NCI-H1417 (cell line): ENCODE data around the gene ZNF506.
"Not testable (repeated sequence)": the region's sequence is repeated elsewhere in the genome, so short reads cannot be mapped to it uniquely, and the experiment has no call there.

ENCODE experiments used
- DNase-seq, 3 experiments: peaks; one replicate each; lab custom pipeline; 2025; lab: John Stamatoyannopoulos, UW

The ZNF506 gene

GRCh38 chr19:19778666-19779065 lies 42.9 kb downstream of the ZNF506 start:
- DNase-seq: no peak

DNA sequence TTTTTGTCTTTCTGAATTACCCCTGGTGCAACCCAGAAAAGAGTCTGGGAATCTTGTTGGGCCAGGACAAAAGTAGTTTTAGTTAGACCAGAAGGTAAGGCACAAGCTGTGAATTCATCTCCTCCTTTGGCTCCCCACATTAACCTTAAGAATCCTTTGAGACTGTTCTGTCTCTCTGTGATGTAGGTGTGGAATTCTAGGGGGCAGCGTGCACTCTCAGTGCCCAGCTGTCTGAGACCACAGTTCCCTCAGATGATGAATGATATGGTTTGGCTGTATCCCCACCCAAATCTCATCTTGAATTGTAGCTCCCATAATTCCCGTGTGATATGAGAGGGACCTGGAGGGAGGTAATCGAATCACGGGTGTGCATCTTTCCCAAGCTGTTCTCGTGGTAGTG lies 43.9 kb downstream of the ZNF506 start:
- DNase-seq: no peak

DNA sequence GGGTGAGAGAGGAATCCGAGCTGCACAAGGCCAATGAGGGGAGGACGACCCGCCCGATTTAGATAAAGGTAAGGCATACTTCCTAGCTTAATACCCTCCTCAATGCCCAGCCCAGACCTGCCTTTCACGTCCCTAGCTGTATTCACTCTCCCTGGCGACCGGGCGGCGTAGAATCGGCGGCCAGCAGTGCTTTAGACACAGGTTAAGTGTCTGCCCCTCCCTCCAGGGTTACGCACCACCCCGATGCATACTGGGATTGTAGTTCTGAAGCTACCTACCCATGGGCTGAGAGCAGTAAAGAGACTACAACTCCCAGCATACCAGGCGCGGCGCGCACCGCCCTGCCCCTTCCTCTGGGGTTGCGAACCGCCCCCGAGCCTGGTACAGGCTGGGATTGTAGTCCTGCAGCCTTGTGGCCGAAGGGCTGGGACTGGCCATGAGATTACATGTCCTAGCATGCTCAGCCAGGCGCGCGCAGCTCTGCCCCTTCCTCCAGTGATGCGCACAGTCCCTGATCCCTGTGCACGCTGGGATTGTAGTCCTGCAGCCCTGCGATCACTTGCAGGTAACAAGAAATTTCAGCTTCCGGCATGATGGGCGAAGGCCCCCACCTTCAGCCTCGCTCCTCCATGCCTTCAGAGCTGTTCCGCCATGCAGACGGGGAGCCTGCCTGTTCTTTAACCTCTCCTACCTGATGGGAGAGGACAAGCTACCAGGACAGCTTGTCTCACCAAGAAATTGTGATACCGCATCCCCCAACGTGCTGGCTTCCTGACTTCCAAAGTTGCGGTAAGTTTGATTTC lies 45.1 kb downstream of the ZNF506 start:
- peak; percentile 89 to 99 (median 97) for DNase-seq

DNA sequence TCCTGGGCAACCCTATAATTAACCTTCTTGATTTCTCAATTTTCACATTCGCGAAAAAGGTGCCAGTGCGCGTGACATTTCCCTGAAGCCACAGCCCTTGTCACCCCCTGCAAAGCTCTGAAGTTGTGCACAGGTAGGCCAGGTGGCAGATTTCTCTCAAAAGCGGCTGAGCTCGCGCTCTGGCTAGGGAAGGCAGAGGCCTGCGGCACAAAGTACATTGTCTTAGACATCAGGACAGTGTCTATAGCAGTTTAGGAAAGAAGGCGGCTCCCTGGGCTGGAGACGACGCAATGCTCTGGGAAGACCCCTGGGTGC lies 45.7 kb downstream of the ZNF506 start:
- peak in 2 of 3 experiments; percentile 78 to 89 for DNase-seq

DNA sequence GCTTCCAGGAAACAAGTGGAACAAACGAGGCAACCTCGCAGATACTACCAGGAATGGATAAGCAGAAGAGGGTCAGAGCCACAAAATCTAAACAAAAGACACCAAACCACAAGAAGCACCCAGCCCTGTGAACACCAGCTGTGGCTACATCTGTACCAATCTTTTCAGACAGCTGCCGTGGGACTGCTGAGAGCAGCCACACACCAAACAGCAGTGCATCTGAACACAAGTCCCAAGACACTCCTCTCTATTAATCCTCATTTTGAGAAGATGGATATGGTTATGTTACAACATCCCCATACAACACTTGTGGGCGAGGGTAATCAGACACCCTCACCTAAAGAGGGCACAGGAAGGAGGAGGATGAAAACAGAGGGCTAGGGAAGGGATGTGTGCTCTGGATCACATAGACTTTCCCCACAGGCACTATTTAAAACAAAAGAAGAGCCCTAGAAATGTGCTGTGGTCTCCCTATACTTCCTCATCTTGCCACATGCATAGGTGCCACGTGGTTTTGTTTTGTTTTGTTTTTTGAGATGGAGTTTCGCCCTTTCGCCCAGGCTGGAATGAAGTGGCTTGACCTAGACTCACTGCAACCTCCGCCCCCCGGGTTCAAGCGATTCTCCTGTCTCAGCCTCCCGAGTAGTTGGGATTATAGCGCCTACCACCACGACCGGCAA lies 47.1 kb downstream of the ZNF506 start:
- no peak for DNase-seq

GRCh38 chr19:19771963-19772362 lies 49.6 kb downstream of the ZNF506 start:
- DNase-seq: not testable (repeated sequence)

DNA sequence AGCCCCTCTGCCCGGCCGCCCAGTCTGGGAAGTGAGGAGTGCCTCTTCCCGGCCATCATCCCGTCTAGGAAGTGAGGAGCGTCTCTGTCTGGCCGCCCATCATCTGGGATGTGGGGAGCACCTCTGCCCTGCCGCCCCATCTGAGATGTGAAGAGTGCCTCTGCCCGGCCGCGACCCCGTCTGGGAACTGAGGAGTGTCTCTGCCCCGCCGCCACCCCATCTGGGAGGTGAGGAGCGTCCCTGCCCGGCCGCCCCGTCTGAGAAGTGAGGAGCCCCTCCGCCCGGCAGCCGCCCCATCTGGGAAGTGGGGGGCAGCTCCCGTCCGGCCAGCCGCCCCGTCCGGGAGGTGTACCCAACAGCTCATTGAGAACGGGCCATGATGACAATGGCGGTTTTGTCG lies 51.6 kb downstream of the ZNF506 start:
- not testable (repeated sequence) for DNase-seq

GRCh38 chr19:19758164-19758563 lies 63.4 kb downstream of the ZNF506 start:
- no peak for DNase-seq

DNA sequence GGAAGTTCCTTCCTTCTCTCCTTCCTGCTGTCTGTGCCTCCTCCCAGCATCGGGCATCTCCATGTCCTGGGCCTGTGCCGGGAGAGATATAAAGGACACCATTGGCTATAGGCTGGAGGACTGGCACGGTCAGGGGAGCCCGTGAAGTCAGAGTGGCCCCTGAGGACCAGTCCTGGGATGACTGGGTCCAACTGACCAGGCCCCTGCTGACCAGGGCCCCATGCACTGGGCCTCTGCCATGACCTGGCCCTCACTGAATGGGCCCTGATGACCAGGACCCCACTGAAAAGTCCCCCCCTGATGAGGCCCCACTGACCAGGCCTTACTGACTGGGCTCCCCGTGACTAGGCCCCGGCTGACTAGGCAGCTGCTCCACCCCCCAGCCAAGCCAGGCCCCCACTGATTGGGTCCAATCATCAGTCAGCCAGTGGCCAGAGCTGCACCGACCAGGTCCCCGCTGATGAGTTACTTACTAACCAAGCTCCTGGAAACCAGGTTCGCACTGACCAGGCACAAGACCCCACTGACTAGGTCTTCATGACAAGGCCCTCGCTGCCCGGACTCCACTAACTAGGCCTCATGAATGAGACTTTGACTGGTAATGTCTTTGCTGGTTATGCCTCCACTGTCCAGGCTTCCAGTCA lies 68.7 kb downstream of the ZNF506 start:
- DNase-seq: no peak

GRCh38 chr19:19751846-19752245 lies 69.7 kb downstream of the ZNF506 start:
- DNase-seq: no peak

GRCh38 chr19:19750842-19751790 lies 70.4 kb downstream of the ZNF506 start:
- no peak for DNase-seq

DNA sequence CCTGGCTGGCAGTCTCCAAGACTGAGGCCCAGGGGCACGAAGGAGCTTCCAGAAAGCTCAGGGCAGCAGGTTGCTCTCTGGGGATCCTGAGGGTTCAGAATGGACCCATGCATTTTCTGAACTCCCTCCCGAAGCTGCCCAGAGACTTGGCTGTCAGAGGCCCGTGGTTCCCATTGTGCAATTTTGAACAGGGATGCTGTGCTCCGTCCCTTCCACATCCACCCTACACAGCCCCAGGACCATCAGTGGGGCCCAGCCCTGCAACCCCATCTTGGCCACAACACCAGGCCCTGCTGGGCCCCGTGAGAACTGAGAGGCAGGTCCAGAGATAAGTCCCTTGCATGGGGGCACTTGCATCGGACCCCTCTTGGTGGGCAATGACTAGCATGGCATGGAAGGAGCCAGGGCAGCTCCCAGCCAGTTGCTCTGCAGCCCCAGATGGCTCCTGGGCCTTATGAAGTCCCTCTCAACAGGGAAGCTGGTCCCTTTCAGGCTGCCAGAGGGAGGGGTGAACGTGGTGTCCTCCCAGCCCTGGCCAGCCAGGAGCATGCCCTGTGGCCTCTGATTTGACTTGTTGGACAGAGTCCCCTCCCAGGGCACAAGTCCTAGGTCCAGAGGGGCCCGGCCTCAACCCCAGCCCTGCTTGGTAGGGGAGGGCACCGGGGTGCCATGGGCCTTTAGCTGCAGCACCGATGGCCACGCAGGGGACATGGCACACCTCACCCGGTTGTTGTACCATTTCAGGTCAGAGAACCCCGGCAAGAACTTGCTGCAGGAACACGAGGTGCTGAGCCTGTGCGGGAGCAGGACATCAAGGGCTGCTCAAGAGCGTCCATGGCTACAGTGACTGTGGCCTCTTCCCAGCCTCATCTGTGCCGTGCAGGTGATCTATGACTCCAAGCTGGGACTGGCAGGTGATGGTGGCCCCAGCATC lies 71.4 kb downstream of the ZNF506 start:
- DNase-seq: no peak

- DNase-seq: no peak
These were observed 72.2 kb downstream of the ZNF506 start for GRCh38 chr19:19749117-19749907.

- no peak for DNase-seq
These were observed 73.2 kb downstream of the ZNF506 start for GRCh38 chr19:19748249-19748938.

DNA sequence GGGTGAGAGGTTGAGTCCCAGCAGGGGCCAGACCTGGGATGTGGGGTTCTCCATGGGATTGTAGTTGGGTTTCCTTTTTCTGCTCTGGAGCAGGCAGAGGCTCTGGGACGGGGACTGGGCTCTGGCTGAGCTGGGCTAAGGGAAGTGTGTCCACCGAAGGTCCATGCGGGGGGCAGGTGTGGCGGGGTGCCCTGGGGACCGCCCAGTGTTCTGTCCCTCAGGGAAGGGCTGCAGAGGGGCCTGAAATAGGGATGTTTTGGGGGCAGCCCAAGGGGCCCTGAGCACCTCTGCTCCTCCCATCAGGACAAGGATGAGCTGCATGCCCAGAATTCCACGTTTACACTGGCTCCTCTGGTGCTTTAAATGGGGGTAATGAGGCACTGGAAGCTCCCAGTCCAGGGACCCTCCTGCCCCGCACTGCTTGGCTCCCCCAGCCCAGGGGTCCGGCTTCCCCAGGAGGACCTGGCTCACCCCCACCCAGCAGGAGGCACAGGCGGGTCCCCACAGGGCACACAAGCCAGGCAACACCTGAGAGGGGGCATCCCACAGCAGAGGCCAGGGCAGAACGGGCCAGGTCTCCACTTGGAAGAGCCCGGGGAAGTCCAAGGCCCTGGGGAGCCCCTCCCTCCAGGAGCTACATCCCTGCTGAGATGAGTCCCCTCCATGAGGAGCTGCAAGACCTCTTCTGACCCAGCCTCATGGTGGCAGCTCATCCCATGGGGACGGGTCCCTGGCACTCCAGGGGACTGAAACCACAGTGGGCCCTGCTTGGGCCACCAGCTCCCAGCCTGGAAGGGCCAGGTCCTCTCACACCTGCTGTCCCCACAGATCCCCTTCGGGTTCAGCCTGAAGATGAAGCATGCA lies 74.0 kb downstream of the ZNF506 start:
- DNase-seq: no peak

- no peak for DNase-seq
These were observed 75.0 kb downstream of the ZNF506 start for GRCh38 chr19:19746286-19747213.
